BE2C (cell line): ENCODE measurements around the gene TUFT1. TPM values are rescaled to one million over a fixed set of nuclear protein-coding genes. Genes with fewer than 3 reads are reported as not detected.

Experiments
- DNase-seq: peaks from one replicate; pipeline ENCODE4 v3.0.0-alpha.2; 2020
- H3K27me3 ChIP-seq: fragments of 250-450 bp; sonication (Bioruptor Pico); 2 replicates; pipeline ENCODE4 v1.5.1; 2020; ENCODE audit warnings: mild to moderate bottlenecking
- H3K36me3 ChIP-seq: fragments of 250-450 bp; sonication (Bioruptor Pico); 2 replicates; pipeline ENCODE4 v1.5.1; 2020; ENCODE audit warnings: mild to moderate bottlenecking
- H3K4me1 ChIP-seq: fragments of 250-450 bp; sonication (Bioruptor Pico); 2 replicates; pipeline ENCODE4 v1.5.1; 2020
- H3K4me3 ChIP-seq: 2 replicates; pipeline ENCODE4 v1.5.1; 2011; ENCODE audit warnings: low read depth, low read length
- H3K9me3 ChIP-seq: fragments of 250-450 bp; sonication (Bioruptor Pico); 2 replicates; pipeline ENCODE4 v1.5.1; 2020
- CTCF ChIP-seq: IDR thresholded peaks from 2 replicates; pipeline ENCODE4 v1.5.1; 2012; ENCODE audit warnings: mild to moderate bottlenecking, low read depth, low read length
- polyA plus RNA-seq: library from polyadenylated mRNA; unstranded; fragments of >200 nt; gene quantifications from one replicate; pipeline ENCODE4 v1.2.1, GENCODE V29; 2012; ENCODE audit warnings: low read depth, missing spikeins; ENCODE audit not compliant: insufficient read length, insufficient read depth

TUFT1 gene, protein sequence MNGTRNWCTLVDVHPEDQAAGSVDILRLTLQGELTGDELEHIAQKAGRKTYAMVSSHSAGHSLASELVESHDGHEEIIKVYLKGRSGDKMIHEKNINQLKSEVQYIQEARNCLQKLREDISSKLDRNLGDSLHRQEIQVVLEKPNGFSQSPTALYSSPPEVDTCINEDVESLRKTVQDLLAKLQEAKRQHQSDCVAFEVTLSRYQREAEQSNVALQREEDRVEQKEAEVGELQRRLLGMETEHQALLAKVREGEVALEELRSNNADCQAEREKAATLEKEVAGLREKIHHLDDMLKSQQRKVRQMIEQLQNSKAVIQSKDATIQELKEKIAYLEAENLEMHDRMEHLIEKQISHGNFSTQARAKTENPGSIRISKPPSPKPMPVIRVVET
- polyA plus RNA-seq, result 4.3 TPM

- DNase-seq, result peak; percentile 98
- Histone ChIP-seq H3K36me3 (no peaks in the 10 kb centered on the region), H3K9me3 (no peaks in the 10 kb centered on the region), H3K4me3 (peak within 1 kb of the TSS; percentile 90), H3K4me1 (peaks cover 5% of the 10 kb centered on the region), H3K27me3 (no peaks in the 10 kb centered on the region)
- no peak for TF ChIP-seq CTCF
Observed at GRCh38 chr1:151540021-151540981, at the start of gene TUFT1. TUFT1 (plus strand) TSS chr1:151540309; CDS start chr1:151540367, 58 bp downstream.

DNA sequence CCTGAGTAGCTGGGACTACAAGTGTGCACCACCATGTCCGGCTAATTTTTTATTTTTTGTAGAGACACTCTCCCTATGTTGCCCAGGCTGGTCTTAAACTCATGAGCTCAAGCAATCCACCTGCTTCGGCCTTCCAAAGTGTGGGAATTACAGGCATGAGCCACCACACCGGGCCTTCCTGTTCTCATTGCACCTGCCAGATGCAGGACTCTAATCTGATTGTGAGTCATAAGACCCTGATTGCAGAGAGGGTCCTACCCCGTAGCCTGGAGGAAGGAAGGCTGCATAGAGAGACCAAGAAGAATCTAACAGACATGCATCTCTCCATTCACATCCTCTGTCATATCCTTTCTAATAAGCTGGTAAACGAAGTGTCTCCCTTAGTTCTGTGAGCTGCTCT is 48.5 kb upstream of the TUFT1 start:
- no peak for TF ChIP-seq CTCF
- H3K27me3 ChIP-seq, result no peaks in the 10 kb centered on the region
- no peaks in the 10 kb centered on the region for H3K9me3 ChIP-seq
- peak; percentile 27 for DNase-seq
- no peaks in the 10 kb centered on the region for H3K36me3 ChIP-seq
- no peaks in the 10 kb centered on the region for H3K4me1 ChIP-seq
- H3K4me3 ChIP-seq, result no peak overlapping the region

- no peaks in the 10 kb centered on the region for H3K27me3 ChIP-seq
- no peaks in the 10 kb centered on the region for H3K4me1 ChIP-seq
- DNase-seq, result no peak
- no peak for TF ChIP-seq CTCF
- no peak overlapping the region for H3K4me3 ChIP-seq
- H3K9me3 ChIP-seq, result no peaks in the 10 kb centered on the region
- no peaks in the 10 kb centered on the region for H3K36me3 ChIP-seq
Observed at GRCh38 chr1:151492120-151492519, 48.0 kb upstream of the TUFT1 start.

DNA sequence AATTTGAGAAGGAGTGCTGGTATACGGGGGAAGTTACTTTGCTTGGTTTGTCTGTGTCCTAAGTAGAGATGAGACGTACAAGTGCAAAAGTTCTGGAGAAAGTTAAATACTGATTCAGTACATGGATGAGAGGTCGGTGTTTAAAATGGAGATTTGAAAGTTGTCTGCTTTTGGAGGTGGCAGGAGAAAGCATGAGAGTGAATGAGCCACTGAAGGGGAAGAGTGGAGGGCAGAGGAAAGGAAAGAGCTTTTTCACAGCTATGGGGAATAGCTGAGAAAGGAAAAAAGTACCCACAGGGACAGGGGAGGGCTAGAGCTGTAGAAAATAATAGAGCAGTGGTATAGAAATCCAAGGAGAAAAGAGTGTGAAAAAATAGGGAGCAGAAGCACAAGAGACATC is 47.1 kb upstream of the TUFT1 start:
- no peak for DNase-seq
- H3K27me3 ChIP-seq, result no peaks in the 10 kb centered on the region

GRCh38 chr1:151494741-151495281 is 45.3 kb upstream of the TUFT1 start:
- H3K9me3 ChIP-seq, result no peaks in the 10 kb centered on the region
- TF ChIP-seq CTCF, result no peak
- H3K4me1 ChIP-seq, result no peaks in the 10 kb centered on the region
- DNase-seq, result no peak
- no peak overlapping the region for H3K4me3 ChIP-seq
- no peaks in the 10 kb centered on the region for H3K36me3 ChIP-seq
- H3K27me3 ChIP-seq, result no peaks in the 10 kb centered on the region

More for the DNA sequence above, 47.1 kb upstream of the TUFT1 start:
- no peak overlapping the region for H3K4me3 ChIP-seq
- no peaks in the 10 kb centered on the region for H3K9me3 ChIP-seq
- no peaks in the 10 kb centered on the region for H3K4me1 ChIP-seq
- no peaks in the 10 kb centered on the region for H3K36me3 ChIP-seq
- no peak for TF ChIP-seq CTCF
